Measurements from ENCODE around the gene VASP.

The VASP gene

DNA sequence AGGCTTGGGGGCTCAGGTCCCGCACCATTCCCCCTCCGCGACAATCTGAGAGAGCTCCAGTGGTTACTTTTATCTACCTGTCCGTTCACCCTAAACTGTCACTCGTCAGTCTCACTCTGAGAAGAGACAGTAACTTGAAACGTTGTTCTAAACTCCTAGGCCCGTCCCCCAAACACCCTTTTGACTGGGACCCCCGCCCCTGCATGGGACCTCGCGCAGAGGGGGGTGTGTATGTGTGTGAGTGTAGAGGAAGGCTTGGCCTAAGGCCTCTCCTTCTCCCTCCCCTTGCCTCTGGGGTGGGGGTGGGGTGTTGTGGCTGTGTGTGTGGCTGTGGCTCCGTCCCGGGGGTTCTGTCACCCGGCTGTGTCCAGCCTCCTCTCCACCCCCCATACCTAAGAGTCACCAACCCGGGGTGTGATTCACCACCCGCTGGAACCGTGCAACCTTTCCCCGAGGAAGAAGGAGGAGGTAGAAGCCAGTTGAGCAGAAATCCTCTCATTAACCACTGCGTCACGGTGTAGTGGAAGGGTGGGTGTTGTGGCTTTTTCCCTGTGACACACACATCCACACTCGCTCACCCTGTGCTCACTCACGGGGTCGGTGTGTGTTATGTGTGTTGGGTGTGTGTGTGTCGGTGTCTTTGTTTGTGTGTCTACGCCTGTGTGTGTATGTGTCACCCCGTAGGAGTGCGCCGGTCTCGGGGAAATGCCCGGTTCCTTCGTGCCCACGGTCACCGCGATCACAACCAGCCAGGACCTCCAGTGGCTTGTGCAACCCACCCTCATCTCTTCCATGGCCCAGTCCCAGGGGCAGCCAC lies 37.1 kb upstream of the VASP start:
- DNase-seq: no peak

DNA sequence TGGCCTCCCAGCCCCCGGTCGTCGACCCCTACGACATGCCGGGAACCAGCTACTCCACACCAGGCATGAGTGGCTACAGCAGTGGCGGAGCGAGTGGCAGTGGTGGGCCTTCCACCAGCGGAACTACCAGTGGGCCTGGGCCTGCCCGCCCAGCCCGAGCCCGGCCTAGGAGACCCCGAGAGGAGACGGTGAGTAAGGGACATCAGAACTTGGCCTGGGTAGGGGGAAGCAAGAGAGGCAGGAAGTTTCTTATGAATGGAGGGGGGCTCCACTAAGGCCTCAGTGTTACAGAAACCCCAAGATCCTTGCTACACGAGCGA lies 36.6 kb upstream of the VASP start:
- DNase-seq: no peak
- no peak for TF ChIP-seq POLR2A (IDR thresholded peaks at IDR 0.05; ENCODE audit: low read length)
- TF ChIP-seq GATA1 (IDR thresholded peaks at IDR 0.05; ENCODE audit: low read depth, low read length): no peak

More for the DNA sequence above, 37.1 kb upstream of the VASP start:
- TF ChIP-seq GATA1 (IDR thresholded peaks at IDR 0.05; ENCODE audit: low read depth, low read length): no peak
- no peak for TF ChIP-seq POLR2A (IDR thresholded peaks at IDR 0.05; ENCODE audit: low read length)

GRCh38 chr19:45471111-45471930 lies 36.0 kb upstream of the VASP start:
- DNase-seq: no peak
- no peak for TF ChIP-seq GATA1 (IDR thresholded peaks at IDR 0.05; ENCODE audit: low read depth, low read length)
- no peak for TF ChIP-seq POLR2A (IDR thresholded peaks at IDR 0.05; ENCODE audit: low read length)

GRCh38 chr19:45471931-45472562 lies 35.2 kb upstream of the VASP start:
- no peak for TF ChIP-seq GATA1 (IDR thresholded peaks at IDR 0.05; ENCODE audit: low read depth, low read length)
- no peak for TF ChIP-seq POLR2A (IDR thresholded peaks at IDR 0.05; ENCODE audit: low read length)
- DNase-seq: no peak

GRCh38 chr19:45472563-45473366 lies 34.5 kb upstream of the VASP start:
- TF ChIP-seq POLR2A (IDR thresholded peaks at IDR 0.05; ENCODE audit: low read length): no peak
- no peak for TF ChIP-seq GATA1 (IDR thresholded peaks at IDR 0.05; ENCODE audit: low read depth, low read length)

GRCh38 chr19:45473367-45473681 lies 34.0 kb upstream of the VASP start:
- no peak for DNase-seq
- TF ChIP-seq POLR2A (IDR thresholded peaks at IDR 0.05; ENCODE audit: low read length) (no peak), GATA1 (IDR thresholded peaks at IDR 0.05; ENCODE audit: low read depth, low read length) (no peak)

More at GRCh38 chr19:45472563-45473366, 34.5 kb upstream of the VASP start:
- no peak for DNase-seq

- no peak for TF ChIP-seq GATA1 (IDR thresholded peaks at IDR 0.05; ENCODE audit: low read depth, low read length)
- TF ChIP-seq POLR2A (IDR thresholded peaks at IDR 0.05; ENCODE audit: low read length): peak; percentile 35
Observed at GRCh38 chr19:45473682-45474605, 33.3 kb upstream of the VASP start.

DNA sequence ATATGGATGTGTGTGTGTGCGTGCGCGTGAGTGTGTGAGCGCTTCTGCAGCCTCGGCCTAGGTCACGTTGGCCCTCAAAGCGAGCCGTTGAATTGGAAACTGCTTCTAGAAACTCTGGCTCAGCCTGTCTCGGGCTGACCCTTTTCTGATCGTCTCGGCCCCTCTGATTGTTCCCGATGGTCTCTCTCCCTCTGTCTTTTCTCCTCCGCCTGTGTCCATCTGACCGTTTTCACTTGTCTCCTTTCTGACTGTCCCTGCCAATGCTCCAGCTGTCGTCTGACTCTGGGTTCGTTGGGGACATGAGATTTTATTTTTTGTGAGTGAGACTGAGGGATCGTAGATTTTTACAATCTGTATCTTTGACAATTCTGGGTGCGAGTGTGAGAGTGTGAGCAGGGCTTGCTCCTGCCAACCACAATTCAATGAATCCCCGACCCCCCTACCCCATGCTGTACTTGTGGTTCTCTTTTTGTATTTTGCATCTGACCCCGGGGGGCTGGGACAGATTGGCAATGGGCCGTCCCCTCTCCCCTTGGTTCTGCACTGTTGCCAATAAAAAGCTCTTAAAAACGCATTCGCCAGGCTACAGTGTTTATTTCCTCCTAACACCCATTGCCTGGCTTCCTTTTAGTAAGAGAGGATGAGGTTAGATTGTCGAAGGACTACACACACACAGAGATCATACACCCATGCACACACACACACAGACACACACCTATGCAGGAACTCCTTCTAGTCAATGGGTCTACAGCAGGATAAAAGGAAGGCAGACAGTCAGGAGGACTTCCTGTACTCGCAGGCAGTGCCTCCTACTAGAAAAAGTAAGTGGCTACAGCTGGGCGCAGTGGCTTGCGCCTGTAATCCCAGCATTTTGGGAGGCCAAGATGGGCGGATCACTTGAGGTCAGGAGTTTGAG lies 32.4 kb upstream of the VASP start:
- no peak for DNase-seq
- TF ChIP-seq GATA1 (IDR thresholded peaks at IDR 0.05; ENCODE audit: low read depth, low read length) (no peak), POLR2A (IDR thresholded peaks at IDR 0.05; ENCODE audit: low read length) (peak; percentile 63)

More at GRCh38 chr19:45473682-45474605, 33.3 kb upstream of the VASP start:
- DNase-seq: no peak

DNA sequence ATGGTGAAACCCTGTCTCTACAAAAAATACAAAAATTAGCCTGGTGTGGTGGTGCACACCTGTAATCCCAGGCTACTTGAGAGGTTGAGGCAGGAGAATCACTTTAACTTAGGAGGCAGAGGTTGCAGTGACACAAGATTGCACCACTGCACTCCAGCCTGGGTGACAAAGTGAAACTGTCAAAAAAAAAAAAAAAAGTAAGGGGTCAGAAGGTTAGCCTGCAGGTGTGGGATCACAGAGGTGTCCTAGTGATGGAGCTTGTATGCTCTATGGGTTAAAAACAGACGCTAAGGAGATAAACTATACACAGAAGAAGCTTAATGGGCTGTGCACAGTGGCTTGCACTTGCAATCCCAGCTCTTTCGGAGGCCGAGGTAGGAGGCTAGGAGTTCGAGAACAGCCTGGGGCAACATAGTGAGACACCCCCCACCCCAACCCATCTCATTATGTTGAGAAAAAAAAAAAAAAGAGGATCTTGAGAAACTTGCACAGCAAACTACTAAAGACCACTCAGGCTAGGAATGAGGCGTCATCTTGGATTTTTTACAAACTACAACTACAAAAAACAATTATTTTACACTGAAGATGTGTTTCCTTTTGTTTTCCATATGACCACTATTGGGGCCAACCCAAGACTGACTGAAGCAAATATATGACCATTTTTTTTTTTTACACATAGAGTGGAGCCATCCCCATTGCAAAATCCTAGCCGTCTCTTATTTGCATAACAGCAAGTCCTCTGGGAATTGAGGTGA lies 31.6 kb upstream of the VASP start:
- TF ChIP-seq POLR2A (IDR thresholded peaks at IDR 0.05; ENCODE audit: low read length) (peak; percentile 14), GATA1 (IDR thresholded peaks at IDR 0.05; ENCODE audit: low read depth, low read length) (no peak)
- no peak for DNase-seq

DNA sequence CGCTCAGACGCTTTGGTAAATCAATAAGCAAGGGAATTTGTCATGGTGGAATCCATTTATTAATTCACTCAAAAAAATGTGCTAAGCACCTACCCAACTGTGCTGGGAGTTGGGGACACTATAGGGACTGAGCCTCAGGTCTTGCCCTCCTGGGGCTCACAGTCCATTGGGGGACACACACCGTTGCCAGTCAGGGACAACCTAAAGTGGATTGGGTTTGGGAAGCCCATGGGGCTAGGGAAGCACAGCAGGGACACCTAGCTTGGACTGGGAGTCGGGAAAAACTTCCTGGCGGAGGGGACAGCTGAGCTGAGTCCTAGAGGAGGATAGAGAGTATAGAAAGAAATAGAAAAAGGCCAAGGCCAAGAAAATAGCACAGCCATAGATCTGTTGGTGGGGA lies 31.0 kb upstream of the VASP start:
- no peak for DNase-seq
- TF ChIP-seq POLR2A (IDR thresholded peaks at IDR 0.05; ENCODE audit: low read length) (no peak), GATA1 (IDR thresholded peaks at IDR 0.05; ENCODE audit: low read depth, low read length) (no peak)

GRCh38 chr19:45477186-45477585 lies 30.1 kb upstream of the VASP start:
- TF ChIP-seq GATA1 (IDR thresholded peaks at IDR 0.05; ENCODE audit: low read depth, low read length) (no peak), POLR2A (IDR thresholded peaks at IDR 0.05; ENCODE audit: low read length) (no peak)
- no peak for DNase-seq
